SK-N-SH treated with all-trans-retinoic acid at 6 μM for 48 hours (cell line): Measurements from ENCODE around the gene VWDE.

Source experiments
- CREB5 ChIP-seq: fragments of 250-450 bp; sonication (Bioruptor Pico); IDR thresholded peaks from 2 replicates; pipeline ENCODE4 v1.5.1; 2020; ENCODE audit warnings: low read depth, mild to moderate bottlenecking, moderate library complexity
- CSDC2 ChIP-seq: fragments of 250-450 bp; sonication (Bioruptor Pico); IDR thresholded peaks from 2 replicates; pipeline ENCODE4 v1.5.0; 2020; ENCODE audit warnings: mild to moderate bottlenecking, moderate library complexity
- ESRRG ChIP-seq: fragments of 250-450 bp; sonication (Bioruptor Pico); IDR thresholded peaks from 2 replicates; pipeline ENCODE4 v1.6.1; 2021; ENCODE audit warnings: mild to moderate bottlenecking
- PATZ1 ChIP-seq: fragments of 250-450 bp; sonication (Bioruptor Pico); IDR thresholded peaks from 2 replicates; pipeline ENCODE4 v1.8.0; 2020; ENCODE audit warnings: mild to moderate bottlenecking, moderate library complexity, borderline replicate concordance
- ZFP3 ChIP-seq: fragments of 250-450 bp; sonication (Bioruptor Pico); IDR thresholded peaks from 2 replicates; pipeline ENCODE4 v1.5.0; 2020; ENCODE audit warnings: mild to moderate bottlenecking, moderate library complexity
- ZFP30 ChIP-seq: fragments of 450-650 bp; formaldehyde crosslinking; IDR thresholded peaks from 2 replicates; pipeline ENCODE4 v1.5.0; 2022; ENCODE audit warnings: mild to moderate bottlenecking, moderate library complexity

DNA sequence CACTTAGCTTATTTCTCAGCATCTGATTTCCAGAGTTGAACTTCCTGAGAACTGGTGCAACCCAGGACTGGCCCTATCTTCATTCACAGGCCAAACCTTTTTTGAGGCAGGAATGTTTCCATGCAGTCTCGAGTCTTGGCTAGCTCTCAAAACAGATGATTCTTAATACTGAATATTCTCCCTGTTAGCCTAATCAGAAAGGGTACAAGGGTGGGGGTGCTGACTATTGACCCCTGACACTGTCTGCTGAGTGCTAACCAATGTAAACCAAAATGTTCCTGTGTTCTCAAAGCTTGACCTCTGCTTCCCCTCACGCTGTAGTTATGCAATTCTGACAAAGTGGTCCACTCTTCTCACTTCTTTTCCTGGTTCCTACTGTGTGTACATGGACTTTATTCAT is 25.3 kb downstream of the VWDE start:
- TF ChIP-seq CSDC2 (CRISPR knock-in tag) (no peak), PATZ1 (CRISPR knock-in tag) (no peak), ESRRG (CRISPR knock-in tag) (no peak), CREB5 (CRISPR knock-in tag) (no peak), ZFP30 (no peak), ZFP3 (CRISPR knock-in tag) (no peak)
